ENCODE data around the gene RAB3C. TPM values are rescaled to one million over a fixed set of nuclear protein-coding genes. Genes with fewer than 3 reads are reported as not detected.

RAB3C gene
- total RNA-seq, 1 donor from 2014 or later: not detected

DNA sequence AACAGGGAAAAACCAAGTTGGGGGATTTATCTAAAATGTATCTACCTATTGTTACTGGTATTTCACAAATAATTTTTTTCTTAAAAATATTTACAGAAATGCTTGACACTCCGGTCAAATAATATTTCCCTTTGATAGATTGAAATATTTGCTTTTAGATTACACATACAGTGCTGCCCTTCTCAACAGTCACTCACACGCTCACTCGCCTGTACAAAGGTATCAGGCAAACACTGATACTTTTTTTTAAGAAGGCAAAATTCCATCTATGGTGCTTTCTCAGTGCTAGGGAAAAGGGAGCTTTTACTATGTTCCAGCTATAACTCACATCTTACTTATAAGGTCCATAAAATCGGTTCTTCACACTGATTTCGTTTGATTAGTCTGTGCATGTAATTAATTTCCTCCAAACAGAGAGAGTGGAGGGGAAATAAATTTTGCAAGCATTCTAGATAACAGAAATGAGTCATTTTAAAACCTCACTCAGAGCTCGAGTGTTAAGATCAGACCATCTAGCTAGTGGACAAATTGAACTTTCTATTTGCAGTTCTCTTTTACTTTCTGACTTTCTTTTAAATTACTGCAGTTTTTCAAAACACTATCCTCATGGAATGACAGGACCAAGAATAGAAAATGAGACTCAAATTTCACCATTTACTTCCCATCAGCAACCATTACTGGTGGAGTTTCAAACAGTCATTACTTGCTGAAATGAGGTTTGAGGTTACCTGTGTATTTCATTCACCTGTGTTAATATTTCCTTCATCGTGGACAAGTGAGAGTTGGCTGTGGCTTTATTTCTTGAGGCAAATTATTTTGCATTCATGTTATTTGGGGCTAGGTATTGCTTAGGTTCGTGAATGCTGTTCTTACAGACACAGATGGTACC, 273.2 kb downstream of the RAB3C start:
- no peak for DNase-seq (ENCODE audit: low read depth)
- H3K4me3 ChIP-seq (ENCODE audit: low read depth, low read length): no peak overlapping the region
- TF ChIP-seq, protein P1, sequence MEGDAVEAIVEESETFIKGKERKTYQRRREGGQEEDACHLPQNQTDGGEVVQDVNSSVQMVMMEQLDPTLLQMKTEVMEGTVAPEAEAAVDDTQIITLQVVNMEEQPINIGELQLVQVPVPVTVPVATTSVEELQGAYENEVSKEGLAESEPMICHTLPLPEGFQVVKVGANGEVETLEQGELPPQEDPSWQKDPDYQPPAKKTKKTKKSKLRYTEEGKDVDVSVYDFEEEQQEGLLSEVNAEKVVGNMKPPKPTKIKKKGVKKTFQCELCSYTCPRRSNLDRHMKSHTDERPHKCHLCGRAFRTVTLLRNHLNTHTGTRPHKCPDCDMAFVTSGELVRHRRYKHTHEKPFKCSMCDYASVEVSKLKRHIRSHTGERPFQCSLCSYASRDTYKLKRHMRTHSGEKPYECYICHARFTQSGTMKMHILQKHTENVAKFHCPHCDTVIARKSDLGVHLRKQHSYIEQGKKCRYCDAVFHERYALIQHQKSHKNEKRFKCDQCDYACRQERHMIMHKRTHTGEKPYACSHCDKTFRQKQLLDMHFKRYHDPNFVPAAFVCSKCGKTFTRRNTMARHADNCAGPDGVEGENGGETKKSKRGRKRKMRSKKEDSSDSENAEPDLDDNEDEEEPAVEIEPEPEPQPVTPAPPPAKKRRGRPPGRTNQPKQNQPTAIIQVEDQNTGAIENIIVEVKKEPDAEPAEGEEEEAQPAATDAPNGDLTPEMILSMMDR (conservative IDR thresholded peaks at IDR 0.05; ENCODE audit: low read depth, low read length): no peak

DNA sequence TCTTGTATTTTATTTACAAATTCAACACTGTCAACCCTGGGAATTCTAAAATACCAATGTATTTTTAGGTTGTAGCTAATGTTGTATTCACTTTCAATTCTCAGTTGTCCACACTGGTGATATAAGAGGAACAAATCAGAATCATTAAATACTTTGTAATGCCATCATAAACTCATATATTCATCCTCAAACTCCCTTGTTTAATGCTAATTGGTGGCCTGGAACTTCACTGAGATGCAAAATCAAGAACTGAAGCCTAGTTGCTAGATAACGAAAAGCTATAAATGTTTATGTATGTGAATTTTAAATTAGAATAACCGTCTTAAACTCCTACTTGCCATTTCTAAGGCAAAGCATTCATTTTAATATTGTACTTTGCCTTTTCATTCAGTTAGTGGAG, 274.7 kb downstream of the RAB3C start:
- H3K4me3 ChIP-seq (ENCODE audit: low read depth, low read length): no peak overlapping the region
- TF ChIP-seq, protein P1 (conservative IDR thresholded peaks at IDR 0.05; ENCODE audit: low read depth, low read length): no peak
- DNase-seq (ENCODE audit: low read depth): no peak

DNA sequence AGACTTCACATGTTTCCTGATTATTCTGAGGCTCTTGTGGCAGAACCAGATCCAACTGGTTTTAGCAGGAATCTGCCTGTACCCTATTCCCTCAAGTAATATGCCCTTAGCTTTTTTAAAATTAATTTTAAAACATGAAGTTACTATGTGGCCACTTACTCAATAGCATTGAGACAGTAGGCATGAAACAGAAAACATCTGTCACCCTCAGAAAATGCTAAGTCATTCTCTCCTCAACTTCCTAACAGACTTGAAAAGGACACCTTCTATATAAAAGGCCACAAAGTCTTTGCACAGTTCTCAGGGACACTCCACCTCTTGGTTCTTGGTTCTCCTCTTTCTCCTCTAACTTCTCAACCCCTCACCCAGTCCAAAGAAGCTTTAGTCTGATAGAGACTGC, 277.8 kb downstream of the RAB3C start:
- DNase-seq (ENCODE audit: low read depth): no peak
- TF ChIP-seq, protein P1 (conservative IDR thresholded peaks at IDR 0.05; ENCODE audit: low read depth, low read length): no peak
- no peak overlapping the region for H3K4me3 ChIP-seq (ENCODE audit: low read depth, low read length)

DNA sequence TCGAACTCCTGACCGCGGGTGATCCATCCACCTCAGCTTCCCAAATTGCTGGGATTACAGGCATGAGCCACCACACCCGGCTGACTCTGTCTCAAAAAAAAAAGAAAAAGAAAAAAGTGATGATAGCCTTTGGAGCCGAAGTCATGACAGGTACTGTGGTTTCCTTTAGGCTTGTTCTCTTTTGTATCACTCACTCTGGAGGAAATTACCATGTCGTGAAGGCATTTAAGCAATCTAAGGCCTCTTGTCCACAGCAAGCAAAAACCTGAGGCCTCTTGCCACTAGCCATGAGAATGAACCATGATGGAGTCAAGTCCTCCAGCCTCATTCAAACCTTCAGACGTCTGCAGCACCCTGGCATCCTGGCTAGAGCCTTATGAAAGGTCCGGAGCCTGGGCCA, 286.1 kb downstream of the RAB3C start:
- H3K4me3 ChIP-seq (ENCODE audit: low read depth, low read length): no peak overlapping the region
- TF ChIP-seq, protein P1 (conservative IDR thresholded peaks at IDR 0.05; ENCODE audit: low read depth, low read length): no peak
- no peak for DNase-seq (ENCODE audit: low read depth)

DNA sequence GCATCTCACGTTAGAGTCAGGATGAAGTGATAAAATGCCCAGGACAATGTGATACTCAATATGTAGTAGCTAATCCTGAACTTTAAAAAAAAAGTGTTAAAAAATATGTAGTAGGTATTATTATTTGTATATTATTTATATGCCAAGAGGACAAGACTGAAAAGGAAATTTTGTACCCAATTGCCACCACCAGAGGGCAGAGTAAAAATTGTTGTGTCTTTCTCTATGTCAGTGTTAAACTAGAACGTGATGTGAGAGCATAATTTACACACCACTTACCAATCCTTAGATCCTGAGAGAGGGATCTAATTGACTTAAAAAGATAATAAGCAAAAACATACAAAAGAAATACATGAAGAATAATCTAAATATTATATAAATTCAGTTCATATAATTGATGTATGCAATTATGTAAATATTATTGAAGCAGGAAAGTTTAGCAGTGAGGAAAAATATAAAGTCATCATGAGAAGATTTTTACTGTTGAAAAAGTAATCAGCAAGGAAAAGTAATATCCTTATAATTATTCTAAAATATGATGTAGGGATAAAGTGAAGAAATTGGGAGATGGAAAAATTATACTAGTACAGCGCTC, 288.9 kb downstream of the RAB3C start:
- no peak for DNase-seq (ENCODE audit: low read depth)
- TF ChIP-seq, protein P1 (conservative IDR thresholded peaks at IDR 0.05; ENCODE audit: low read depth, low read length): peak; percentile 75
- H3K4me3 ChIP-seq (ENCODE audit: low read depth, low read length): no peak overlapping the region

DNA sequence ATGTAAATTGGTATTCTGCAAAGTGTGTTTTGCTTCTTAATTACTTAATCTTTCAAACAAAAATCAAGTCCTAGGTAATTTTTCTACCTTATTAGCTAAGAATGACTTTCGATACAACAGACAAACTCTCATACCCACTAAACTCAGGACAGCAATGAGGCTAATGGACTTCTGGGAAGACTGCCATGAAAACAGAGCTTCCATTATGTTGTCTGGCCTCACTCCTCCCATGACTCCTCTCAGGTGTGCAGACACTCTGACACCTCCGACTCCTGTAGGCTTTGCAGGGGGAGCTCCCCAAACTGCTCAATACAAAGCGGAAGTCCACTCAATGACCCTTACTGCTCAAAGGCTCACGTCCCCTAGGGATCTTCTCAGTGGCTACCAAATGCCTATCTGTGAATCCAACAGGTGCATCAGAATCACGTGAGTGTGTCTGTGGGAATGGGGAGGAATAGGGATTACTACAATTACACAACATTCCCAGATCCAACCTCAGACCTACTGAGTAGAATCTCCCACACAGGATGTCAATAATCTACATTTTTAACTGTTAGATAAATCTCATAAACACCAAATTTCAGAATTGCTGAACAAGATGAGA, 289.9 kb downstream of the RAB3C start:
- TF ChIP-seq, protein P1 (conservative IDR thresholded peaks at IDR 0.05; ENCODE audit: low read depth, low read length): no peak
- DNase-seq (ENCODE audit: low read depth): no peak
- H3K4me3 ChIP-seq (ENCODE audit: low read depth, low read length): no peak overlapping the region
